ENCODE results near the gene HTRA3. TPM values are rescaled to one million over a fixed set of nuclear protein-coding genes. Genes with fewer than 3 reads are reported as not detected.

Gene HTRA3
- total RNA-seq (2012; rRNA removed) (1.1 and 1.3 TPM in 2 replicates), polyA plus RNA-seq (2012; rRNA removed) (8.9 and 9.5 TPM in 2 replicates), Bru-seq, nascent RNA (percentile 28 among the genes with signal in this experiment), BruChase-seq, experiment 1, labeled RNA remaining after a 6-hour chase (percentile 29 among the genes with signal in this experiment), BruChase-seq, experiment 2, labeled RNA remaining after a 2-hour chase (percentile 40 among the genes with signal in this experiment)
- polyA plus RNA-seq (2012; cell fraction: cytosol; rRNA removed): 5.3 and 12.8 TPM in 2 replicates
- polyA plus RNA-seq (2012; cell fraction: nucleus; rRNA removed; ENCODE audit: low replicate concordance): 3.7 and 5.2 TPM in 2 replicates
- long read RNA-seq, transcript HTRA3-201 (9 exons, 2,541 nt): major isoform, 5 of 8 reads
- long read RNA-seq, partial matches to known transcripts: 2 of 8 reads
- long read RNA-seq, other reads (novel, unspliced or antisense): 0 of 8 reads

GRCh38 chr4:8269535-8270417, at the start of gene HTRA3:
Gene HTRA3, plus strand, starts transcription at chr4:8269754. Its CDS starts 215 bp downstream, at chr4:8269969.
- Histone ChIP-seq H2AK9ac (replicated peaks; ENCODE audit: low read depth, low read length, poor library complexity) (peak within 1 kb of the TSS; percentile 96), H3K14ac (replicated peaks; ENCODE audit: low read depth, low read length) (peak within 1 kb of the TSS; percentile 94), H3K56ac (ENCODE audit: extremely low read depth, insufficient read depth, low read length) (peak within 1 kb of the TSS; percentile 56; the same call in 1 of the 2 replicates), H3K4me3 (ENCODE audit: insufficient read depth, low read depth, low read length) (peak within 1 kb of the TSS; percentile 34), H4K91ac (ENCODE audit: insufficient read depth, low read depth, low read length) (peak within 1 kb of the TSS; percentile 91), H3K23ac (ENCODE audit: low read depth, low read length) (peak within 1 kb of the TSS; percentile 51), H3K4ac (ENCODE audit: low read depth, low read length) (peak within 1 kb of the TSS; percentile 96), H3K9ac (ENCODE audit: low read depth, low read length) (peak within 1 kb of the TSS; percentile 33), H3K9me3 (ENCODE audit: control insufficient read depth, insufficient read depth, low read length) (no peaks in the 10 kb centered on the region), H2AFZ (replicated peaks; ENCODE audit: low read length, poor library complexity) (peak within 1 kb of the TSS; percentile 96), H3K27ac (ENCODE audit: insufficient read depth, low read length) (peak within 1 kb of the TSS; percentile 9; the same call in 1 of the 2 replicates), H2AK5ac (ENCODE audit: low read depth, low read length) (peak within 1 kb of the TSS; percentile 93), H4K8ac (ENCODE audit: low read depth in 2 of 2, low read length in 2 of 2) (peak within 1 kb of the TSS; percentile 86 to 98), H3K79me1 (ENCODE audit: low read depth in 1 of 2, low read length in 2 of 2) (peaks cover 0 to 12% of the 10 kb centered on the region in 2 experiments; a peak in 2 of 4 replicates), H3K9me1 (ENCODE audit: insufficient read depth, low read length) (peaks cover 6% of the 10 kb centered on the region; the same call in 1 of the 2 replicates), H2BK15ac (ENCODE audit: low read depth, low read length) (peak within 1 kb of the TSS; percentile 70; the same call in 1 of the 3 replicates), H2BK20ac (ENCODE audit: low read depth, low read length) (peak within 1 kb of the TSS; percentile 81), H3K4me2 (ENCODE audit: low read depth, low read length) (peak within 1 kb of the TSS; percentile 54), H3K36me3 (ENCODE audit: control insufficient read depth, insufficient read depth, low read length) (no peaks in the 10 kb centered on the region), H4K5ac (ENCODE audit: low read depth, low read length) (peak within 1 kb of the TSS; percentile 78), H2BK5ac (ENCODE audit: low read depth, low read length, poor library complexity, severe bottlenecking) (no peak within 1 kb of the TSS), H3K18ac (ENCODE audit: low read depth, low read length) (peak within 1 kb of the TSS; percentile 15), H3K27me3 (ENCODE audit: control insufficient read depth, insufficient read depth, low read length) (peaks cover 9% of the 10 kb centered on the region), H2BK120ac (ENCODE audit: low read depth, low read length) (peak within 1 kb of the TSS; percentile 93), H3K4me1 (ENCODE audit: control insufficient read depth, insufficient read depth, low read length) (peaks cover 10% of the 10 kb centered on the region), H4K20me1 (ENCODE audit: insufficient read depth, low read length) (peaks cover 6% of the 10 kb centered on the region)
- ChIA-PET CTCF (no interaction called here), POLR2A (ENCODE audit: unreplicated experiment) (no interaction called here)
- DNase-seq (peak; percentile 31), ATAC-seq (ENCODE audit: low read depth) (peak; percentile 91)
- intact Hi-C loops (cut with micrococcal nuclease): no loop called here
- dilution Hi-C loops (cut with HindIII; ENCODE audit: low sequenced_read_pairs, unreplicated experiment): no loop called here
- BruUV-seq (replicated peaks): no TSS peak
- no peak for TF ChIP-seq FOS (IDR thresholded peaks at IDR 0.05; ENCODE audit: low read depth, low read length)
- TF ChIP-seq USF2 (IDR thresholded peaks at IDR 0.05; ENCODE audit: low read depth, low read length): 0 out of 2 replicates have a peak, but pooled peaks have one; percentile 5
- no peak for TF ChIP-seq CEBPB (IDR thresholded peaks at IDR 0.05; ENCODE audit: low read depth, low read length)
- peak; percentile 44; the same call in 1 of the 2 replicates for TF ChIP-seq MXI1 (IDR thresholded peaks at IDR 0.05; ENCODE audit: borderline replicate concordance, low read depth, low read length)
- TF ChIP-seq BHLHE40 (IDR thresholded peaks at IDR 0.05; ENCODE audit: low read depth, low read length): no peak
- peak; percentile 65 for TF ChIP-seq POLR2A (IDR thresholded peaks at IDR 0.05; ENCODE audit: low read depth, low read length)
- no peak for TF ChIP-seq RCOR1 (IDR thresholded peaks at IDR 0.05; ENCODE audit: insufficient replicate concordance, low read length)
- no peak for TF ChIP-seq CTCF (conservative IDR thresholded peaks at IDR 0.05; ENCODE audit: low read depth, low read length)
- in situ Hi-C loops (cut with MboI; ENCODE audit: low sequenced_read_pairs): no loop called here
- 7% methylated on average over 24 of the region's 111 CpGs; no CpG with 5 or more reads in 1 of the 2 experiments for WGBS, 2 experiments (ENCODE audit: extremely low coverage in 2 of 2, insufficient read length in 1 of 2)

Measured in IMR-90 (cell line).